CD14-positive monocyte (primary cell): ENCODE data around the gene NEK2. TPM values are rescaled to one million over a fixed set of nuclear protein-coding genes. Genes with fewer than 3 reads are reported as not detected.
A peak's percentile ranks its signal among the peaks of the same experiment; 100 is the strongest.

Experiments
- DNase-seq, 3 donors: peaks; one replicate each; pipeline ENCODE4 v3.0.0-alpha.2; 2011 to 2022
- H2AFZ ChIP-seq: 2 replicates; pipeline ENCODE4 v1.6.0; 2012; ENCODE audit warnings: mild to moderate bottlenecking, low read depth, low read length, inconsistent platforms; ENCODE audit not compliant: insufficient read depth, poor library complexity, severe bottlenecking
- H3K27ac ChIP-seq, 2 donors: 1 replicate in 1 of 2; 2 replicates in 1 of 2; pipeline ENCODE4 v1.5.1; 2012 to 2013; ENCODE audit warnings: low read length in 2 of 2, control low read depth in 1 of 2, inconsistent platforms in 1 of 2, low read depth in 1 of 2, mild to moderate bottlenecking in 1 of 2
- H3K27me3 ChIP-seq, 2 donors: one replicate each; pipeline versions ENCODE4 v1.6.0 to v1.6.1; 2011 to 2013; ENCODE audit warnings: low read length in 2 of 2; ENCODE audit not compliant: control insufficient read depth in 2 of 2, insufficient read depth in 2 of 2
- H3K36me3 ChIP-seq, 2 donors: replicated peaks in 1 of 2; 1 replicate in 1 of 2; 2 replicates in 1 of 2; pipeline versions ENCODE4 v1.5.1 to v1.6.1; 2012 to 2013; ENCODE audit warnings: low read length in 2 of 2, control low read depth in 1 of 2, inconsistent platforms in 1 of 2, mild to moderate bottlenecking in 1 of 2; ENCODE audit not compliant: insufficient read depth in 2 of 2, control insufficient read depth in 1 of 2
- H3K4me1 ChIP-seq, 2 donors: 1 replicate in 1 of 2; 2 replicates in 1 of 2; pipeline versions ENCODE4 v1.5.1 to v1.6.1; 2012 to 2013; ENCODE audit warnings: low read length in 2 of 2, control low read depth in 1 of 2, inconsistent platforms in 1 of 2, mild to moderate bottlenecking in 1 of 2, moderate library complexity in 1 of 2; ENCODE audit not compliant: insufficient read depth in 2 of 2, control insufficient read depth in 1 of 2
- H3K4me2 ChIP-seq: replicated peaks from 2 replicates; pipeline ENCODE3; 2012; ENCODE audit warnings: low read length, moderate library complexity, mild to moderate bottlenecking; ENCODE audit not compliant: poor library complexity, severe bottlenecking; ENCODE audit errors: extremely low read depth
- H3K4me3 ChIP-seq, 3 experiments: fragments of 200-600 bp in 1 of 3; sonication (generic) in 1 of 3; replicated peaks in 1 of 3; 1 replicate in 2 of 3; 2 replicates in 1 of 3; pipeline ENCODE4 v1.5.1; 2011 to 2013; ENCODE audit warnings: low read length in 3 of 3, mild to moderate bottlenecking in 3 of 3, control low read depth in 2 of 3, low read depth in 2 of 3, inconsistent platforms in 1 of 3, moderate library complexity in 1 of 3
- H3K79me2 ChIP-seq: 2 replicates; pipeline ENCODE4 v1.6.0; 2012; ENCODE audit warnings: mild to moderate bottlenecking, control low read depth, inconsistent platforms, low read length, moderate library complexity; ENCODE audit not compliant: insufficient read depth
- H3K9ac ChIP-seq: 2 replicates; pipeline ENCODE4 v1.6.0; 2017; ENCODE audit warnings: low read length, mild to moderate bottlenecking; ENCODE audit not compliant: insufficient read depth, poor library complexity, severe bottlenecking
- H3K9me3 ChIP-seq, 2 donors: replicated peaks in 1 of 2; 1 replicate in 1 of 2; 2 replicates in 1 of 2; pipeline versions ENCODE4 v1.5.1 to v1.6.1; 2012 to 2013; ENCODE audit warnings: low read length in 2 of 2, control low read depth in 1 of 2; ENCODE audit not compliant: control insufficient read depth in 1 of 2, insufficient read depth in 1 of 2
- H4K20me1 ChIP-seq: 2 replicates; pipeline ENCODE4 v1.6.0; 2012; ENCODE audit warnings: mild to moderate bottlenecking, low read length, control low read depth, moderate library complexity; ENCODE audit not compliant: insufficient read depth
- H3K27ac Mint-ChIP-seq, 7 donors: one replicate each; pipeline ENCODE4 v1.8.0; 2020; ENCODE audit warnings: mild to moderate bottlenecking in 7 of 7, mixed read lengths in 7 of 7, moderate library complexity in 6 of 7, inconsistent platforms in 2 of 7
- H3K27me3 Mint-ChIP-seq, 3 donors: one replicate each; pipeline ENCODE4 v1.8.0; 2021 to 2022; ENCODE audit warnings: low read depth in 3 of 3, mild to moderate bottlenecking in 3 of 3, mixed read lengths in 3 of 3, moderate library complexity in 3 of 3, inconsistent platforms in 1 of 3
- H3K36me3 Mint-ChIP-seq, 2 donors: one replicate each; pipeline ENCODE4 v1.8.0; 2020; ENCODE audit warnings: mixed read lengths in 2 of 2, inconsistent platforms in 1 of 2, mild to moderate bottlenecking in 1 of 2
- H3K4me1 Mint-ChIP-seq: one replicate; pipeline ENCODE4 v1.8.0; 2020; ENCODE audit warnings: mild to moderate bottlenecking, mixed read lengths
- H3K4me3 Mint-ChIP-seq, 2 donors: one replicate each; pipeline ENCODE4 v1.8.0; 2020; ENCODE audit warnings: mild to moderate bottlenecking in 2 of 2, mixed read lengths in 2 of 2, moderate library complexity in 1 of 2
- H3K9me3 Mint-ChIP-seq, 7 donors: one replicate each; pipeline ENCODE4 v1.8.0; 2020 to 2022; ENCODE audit warnings: mixed read lengths in 7 of 7, mild to moderate bottlenecking in 6 of 7, moderate library complexity in 6 of 7, inconsistent platforms in 2 of 7
- CTCF ChIP-seq: fragments of 200-600 bp; IDR thresholded peaks from one replicate; pipeline ENCODE4 v1.8.0; 2022; ENCODE audit warnings: antibody characterized with exemption, mild to moderate bottlenecking
- WGBS: methylation state at CpG from one replicate; pipeline ENCODE4 v1.1.5; 2013; ENCODE audit warnings: missing lambda C conversion rate; ENCODE audit not compliant: insufficient coverage; 5-methylcytosine and 5-hydroxymethylcytosine counted together
- intact Hi-C, 2 donors: fragments of 100-400 bp; cut with micrococcal nuclease; formaldehyde crosslinking; loops; one replicate each; pipeline versions ENCODE4 v1.15.0 to v1.15.1; 2023
- polyA plus RNA-seq, 3 donors: library from polyadenylated mRNA; depleted of rRNA in 1 of 3; unstranded in 2 of 3; stranded (reverse) in 1 of 3; fragments of 300-500 nt in 2 of 3; fragments of >200 nt in 1 of 3; fragmentation: Illumina TruSeq in 2 of 3; gene quantifications; 1 replicate in 2 of 3; 2 replicates in 1 of 3; pipeline ENCODE4 v1.2.3, GENCODE V29; 2012 to 2021

Gene NEK2
- polyA plus RNA-seq, 3 donors, result not detected

- Histone ChIP-seq H2AFZ (no peak overlapping the region), H4K20me1 (no peaks in the 10 kb centered on the region), H3K36me3 (peaks cover 0 to 15% of the 10 kb centered on the region in 2 donors), H3K4me3 (no peak overlapping the region), H3K27ac (no peak overlapping the region), H3K4me1 (peaks cover 0 to 9% of the 10 kb centered on the region in 2 donors), H3K9me3 (no peaks in the 10 kb centered on the region), H3K27me3 (no peaks in the 10 kb centered on the region), H3K9ac (no peak overlapping the region), H3K79me2 (no peaks in the 10 kb centered on the region), H3K4me2 (no peak overlapping the region)
- Mint-ChIP-seq H3K36me3 (peaks cover 6 to 13% of the 10 kb centered on the region in 2 donors), H3K4me1 (peaks cover 16% of the 10 kb centered on the region), H3K9me3 (no peaks in the 10 kb centered on the region), H3K27ac (no peak overlapping the region), H3K27me3 (peaks cover 0 to 5% (median 2%) of the 10 kb centered on the region in 3 donors), H3K4me3 (no peak overlapping the region)
- intact Hi-C loops, result loop anchor here in 1 of 2 donors (5.0 kb wide), 1 partner anchor 334 kb away; no protein-coding TSS in a partner anchor
- DNase-seq, result no peak
- no peak for TF ChIP-seq CTCF
- WGBS, result 90% methylated on average over 2 of the region's 4 CpGs
Observed at GRCh38 chr1:211656728-211657127, 18.7 kb downstream of the NEK2 start.

GRCh38 chr1:211654838-211655787 lies 20.3 kb downstream of the NEK2 start:
- no peaks in the 10 kb centered on the region for H3K9me3 ChIP-seq
- H3K4me3 ChIP-seq, result no peak overlapping the region
- no peaks in the 10 kb centered on the region for H3K79me2 ChIP-seq
- peaks cover 0 to 5% (median 2%) of the 10 kb centered on the region in 3 donors for H3K27me3 Mint-ChIP-seq
- H3K36me3 Mint-ChIP-seq, result peaks cover 0 to 3% of the 10 kb centered on the region in 2 donors
- no peak overlapping the region for H3K27ac ChIP-seq
- H3K4me1 Mint-ChIP-seq, result peaks cover 16% of the 10 kb centered on the region
- no peaks in the 10 kb centered on the region for H4K20me1 ChIP-seq
- no peaks in the 10 kb centered on the region for H3K9me3 Mint-ChIP-seq
- H3K9ac ChIP-seq, result no peak overlapping the region
- H3K4me1 ChIP-seq, result peaks cover 0 to 9% of the 10 kb centered on the region in 2 donors
- WGBS, result 61% methylated on average over 15 of the region's 27 CpGs
- peak; percentile 94 for TF ChIP-seq CTCF
- no peaks in the 10 kb centered on the region for H3K36me3 ChIP-seq
- no peak overlapping the region for H3K4me3 Mint-ChIP-seq
- H3K4me2 ChIP-seq, result no peak overlapping the region
- H3K27ac Mint-ChIP-seq, result no peak overlapping the region
- no peak overlapping the region for H2AFZ ChIP-seq
- DNase-seq, result peak; percentile 67 to 77 (median 74)
- H3K27me3 ChIP-seq, result no peaks in the 10 kb centered on the region
- intact Hi-C loops, result loop anchor here (2.0 to 5.0 kb wide), 3 partner anchors 78 to 333 kb away; no protein-coding TSS in a partner anchor
